Embryonic facial prominence (tissue), 1 donor: ENCODE measurements around the gene RFK.

Source experiments
- DNase-seq: peaks from one replicate; pipeline ENCODE4 v3.0.0-alpha.2; 2016; ENCODE audit errors: extremely low spot score

Gene RFK

GRCh38 chr9:76412638-76413037, 18.4 kb upstream of the RFK start:
- DNase-seq = no peak

- no peak for DNase-seq
Observed at GRCh38 chr9:76405868-76406267, 11.6 kb upstream of the RFK start.

- no peak for DNase-seq
Observed at GRCh38 chr9:76405340-76405739, 11.1 kb upstream of the RFK start.

GRCh38 chr9:76404401-76404800, 10.2 kb upstream of the RFK start:
- no peak for DNase-seq

GRCh38 chr9:76403352-76403751, 9.1 kb upstream of the RFK start:
- DNase-seq = peak; percentile 42

- DNase-seq = no peak
Observed at GRCh38 chr9:76401580-76402354, 7.5 kb upstream of the RFK start.

GRCh38 chr9:76401176-76401575, 7.0 kb upstream of the RFK start:
- no peak for DNase-seq

- DNase-seq = no peak
Observed at GRCh38 chr9:76400534-76401096, 6.4 kb upstream of the RFK start.

- DNase-seq = peak; percentile 25
Observed at GRCh38 chr9:76399856-76400255, 5.6 kb upstream of the RFK start.

- DNase-seq = no peak
Observed at GRCh38 chr9:76396597-76396996, 2.4 kb upstream of the RFK start.

- DNase-seq = no peak
Observed at GRCh38 chr9:76396144-76396543, 1.9 kb upstream of the RFK start.

- no peak for DNase-seq
Observed at GRCh38 chr9:76395381-76395780, 1.2 kb upstream of the RFK start.

- peak; percentile 10 for DNase-seq
Observed at GRCh38 chr9:76394960-76395252, 680 bp upstream of the RFK start.

- DNase-seq = no peak
Observed at GRCh38 chr9:76390656-76391055, 3.6 kb downstream of the RFK start.

GRCh38 chr9:76379494-76379893, 14.7 kb downstream of the RFK start:
- DNase-seq = no peak

GRCh38 chr9:76378367-76379073, 15.7 kb downstream of the RFK start:
- DNase-seq = no peak

GRCh38 chr9:76377791-76378190, 16.4 kb downstream of the RFK start:
- no peak for DNase-seq

- no peak for DNase-seq
Observed at GRCh38 chr9:76374783-76375559, 19.3 kb downstream of the RFK start.

- DNase-seq = no peak
Observed at GRCh38 chr9:76373784-76374474, 20.3 kb downstream of the RFK start.

GRCh38 chr9:76373173-76373783, 20.9 kb downstream of the RFK start:
- DNase-seq = no peak

- DNase-seq = no peak
Observed at GRCh38 chr9:76372336-76372735, 21.9 kb downstream of the RFK start.
